Adipose tissue (tissue), 3 donors: ENCODE measurements around the gene BUD31. TPM values are rescaled to one million over a fixed set of nuclear protein-coding genes. Genes with fewer than 3 reads are reported as not detected.
A peak's percentile ranks its signal among the peaks of the same experiment; 100 is the strongest.

Experiments
- H3K27ac ChIP-seq: one replicate; pipeline ENCODE4 v1.5.1; 2013; ENCODE audit warnings: low read depth, low read length
- WGBS, 3 donors: extraction: QIAGEN DNeasy Blood & Tissue Kit; methylation state at CpG; one replicate each; pipeline ENCODE4 v1.1.7; 2013; 5-methylcytosine and 5-hydroxymethylcytosine counted together
- polyA plus RNA-seq, 3 donors: library from polyadenylated mRNA; stranded (reverse); fragments of 200-250 nt; gene quantifications; one replicate each; pipeline ENCODE4 v1.2.3, GENCODE V29; 2013
- donor health status: healthy with polysubstance abuse.
- donor health status: Bipolar disorder and iron deficiency.
- donor health status: healthy.

The BUD31 gene
- polyA plus RNA-seq = 100 to 1,000 TPM in 1 of 3 donors, 10 to 100 TPM in 2; 58.2 to 105 (median 76.8) TPM

DNA sequence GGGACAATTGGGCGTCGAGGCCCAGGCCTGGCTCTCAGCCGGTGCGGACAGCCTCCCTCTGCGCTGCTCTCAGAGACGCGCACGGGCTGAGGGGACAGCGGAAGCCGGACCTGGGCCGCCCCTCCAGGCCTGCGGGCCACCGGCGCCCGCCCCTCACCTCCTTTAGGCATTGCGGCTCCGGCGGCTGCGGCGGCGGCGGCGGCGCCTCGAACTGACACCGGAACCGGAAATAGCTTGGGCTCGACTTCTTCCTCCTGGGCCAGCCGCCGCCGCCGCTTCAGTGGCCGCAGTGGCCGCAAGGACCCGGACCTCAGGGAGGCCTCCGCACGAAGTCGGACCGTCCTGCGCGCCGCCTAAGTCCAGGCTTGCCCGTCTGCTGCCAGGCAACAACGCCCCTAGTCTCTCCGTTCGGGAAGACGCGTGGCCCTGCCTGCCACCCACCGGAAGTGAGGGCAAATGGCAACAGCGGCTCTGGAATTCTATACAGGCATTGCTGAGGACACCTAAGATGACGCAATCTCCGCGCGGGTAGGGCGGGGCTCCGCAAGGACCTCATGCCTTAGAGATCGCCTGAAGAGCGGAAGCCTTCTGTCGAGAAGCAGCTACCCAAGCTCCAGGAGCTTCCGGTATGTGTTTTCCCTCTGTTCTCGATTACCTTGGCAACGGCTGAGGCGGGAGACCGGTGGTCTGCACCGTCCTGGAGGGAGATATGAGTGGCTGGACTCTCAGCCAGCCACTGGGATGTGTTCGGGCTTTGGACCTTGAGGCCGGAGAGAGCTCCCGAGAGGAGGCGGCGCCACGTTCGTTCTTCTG lies at the start of gene BUD31, which contains the start of gene PDAP1:
BUD31 (plus strand) TSS at position 591 of the 813 bp plus-strand sequence. CDS start 2,124 bp downstream, outside the sequence.
PDAP1 (minus strand) TSS at position 219 of the 813 bp plus-strand sequence; CDS start at position 170, 49 bp downstream.
- 0 to 1% (median 0%) methylated on average over 70 to 72 of the region's 72 CpGs for WGBS, 3 donors
- peak within 1 kb of the TSS; percentile 97 for H3K27ac ChIP-seq

DNA sequence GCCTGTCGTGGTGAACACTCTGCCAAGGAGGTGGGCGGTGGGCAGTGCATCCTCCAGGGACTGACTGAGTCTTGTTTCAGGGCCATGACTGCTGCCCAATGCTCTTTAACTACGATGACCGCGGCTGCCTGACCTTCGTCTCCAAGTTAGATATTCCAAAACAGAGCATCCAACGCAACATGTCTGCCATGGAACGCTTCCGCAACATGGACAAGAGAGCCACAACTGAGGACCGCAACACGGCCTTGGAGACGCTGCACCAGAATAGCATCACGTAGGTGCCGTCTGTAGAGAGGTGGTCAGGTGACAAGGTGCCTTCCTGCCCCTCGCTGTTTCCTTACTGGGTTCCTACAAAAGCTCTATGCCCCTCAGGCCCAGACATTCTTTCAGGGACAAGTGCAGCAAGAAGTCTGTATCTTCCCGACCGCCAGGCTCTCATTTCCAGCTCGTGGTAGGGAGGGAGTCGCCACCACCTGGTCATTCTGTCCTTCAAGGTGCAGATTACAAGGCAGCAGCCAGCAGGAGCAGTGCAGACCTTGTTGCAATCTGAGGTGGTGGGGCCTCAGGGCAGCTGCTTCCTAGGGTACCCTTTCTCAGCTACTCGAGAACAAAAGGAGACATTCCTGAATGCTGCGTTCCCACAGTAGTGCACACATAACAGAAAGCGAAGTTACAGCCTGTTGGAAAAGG lies 49.2 kb upstream of the BUD31 start:
- H3K27ac ChIP-seq = no peak overlapping the region
- 90 to 92% (median 90%) methylated on average over 22 of the region's 22 CpGs for WGBS, 3 donors

DNA sequence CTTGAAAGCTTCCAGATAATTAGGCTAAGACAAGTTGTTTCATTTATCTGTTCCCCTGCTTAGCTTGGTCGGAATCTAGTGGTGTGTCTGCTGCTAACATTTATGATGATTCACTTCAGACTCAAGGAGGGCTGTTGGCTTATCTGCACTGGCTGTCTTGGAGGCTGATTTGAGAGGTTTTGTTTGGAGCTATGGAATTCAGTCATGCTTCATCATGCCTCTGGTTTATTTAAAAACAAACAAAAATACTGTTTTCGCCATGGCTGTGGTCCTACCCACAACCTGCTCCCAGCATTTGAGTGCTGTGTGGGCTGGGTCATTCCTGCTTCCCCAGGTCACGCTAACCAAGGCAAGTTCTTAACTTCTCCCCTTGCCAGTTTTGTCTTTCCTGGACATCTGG lies 46.0 kb upstream of the BUD31 start:
- H3K27ac ChIP-seq = no peak overlapping the region
- WGBS, 3 donors = 85 to 90% (median 85%) methylated on average over 3 of the region's 3 CpGs

DNA sequence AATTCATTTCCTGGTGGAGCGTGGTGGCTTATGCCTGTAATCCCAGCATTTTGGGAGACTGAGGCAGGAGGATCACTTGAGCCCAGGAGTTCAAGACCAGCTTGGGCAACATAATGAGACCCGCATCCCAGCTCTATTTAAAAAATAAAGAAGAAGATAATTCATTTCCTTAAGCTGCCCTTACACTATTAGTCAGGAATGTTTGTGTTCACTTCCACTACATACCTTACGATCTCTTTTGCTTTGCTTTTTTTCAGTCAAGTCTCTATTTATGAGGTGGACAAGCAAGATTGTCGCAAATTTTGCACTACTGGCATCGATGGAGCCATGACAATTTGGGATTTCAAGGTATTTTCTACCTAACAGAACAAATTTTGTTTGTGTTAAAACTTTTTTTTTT lies 45.5 kb upstream of the BUD31 start:
- H3K27ac ChIP-seq = no peak overlapping the region
- WGBS, 3 donors = 95% methylated on average over 5 of the region's 5 CpGs

DNA sequence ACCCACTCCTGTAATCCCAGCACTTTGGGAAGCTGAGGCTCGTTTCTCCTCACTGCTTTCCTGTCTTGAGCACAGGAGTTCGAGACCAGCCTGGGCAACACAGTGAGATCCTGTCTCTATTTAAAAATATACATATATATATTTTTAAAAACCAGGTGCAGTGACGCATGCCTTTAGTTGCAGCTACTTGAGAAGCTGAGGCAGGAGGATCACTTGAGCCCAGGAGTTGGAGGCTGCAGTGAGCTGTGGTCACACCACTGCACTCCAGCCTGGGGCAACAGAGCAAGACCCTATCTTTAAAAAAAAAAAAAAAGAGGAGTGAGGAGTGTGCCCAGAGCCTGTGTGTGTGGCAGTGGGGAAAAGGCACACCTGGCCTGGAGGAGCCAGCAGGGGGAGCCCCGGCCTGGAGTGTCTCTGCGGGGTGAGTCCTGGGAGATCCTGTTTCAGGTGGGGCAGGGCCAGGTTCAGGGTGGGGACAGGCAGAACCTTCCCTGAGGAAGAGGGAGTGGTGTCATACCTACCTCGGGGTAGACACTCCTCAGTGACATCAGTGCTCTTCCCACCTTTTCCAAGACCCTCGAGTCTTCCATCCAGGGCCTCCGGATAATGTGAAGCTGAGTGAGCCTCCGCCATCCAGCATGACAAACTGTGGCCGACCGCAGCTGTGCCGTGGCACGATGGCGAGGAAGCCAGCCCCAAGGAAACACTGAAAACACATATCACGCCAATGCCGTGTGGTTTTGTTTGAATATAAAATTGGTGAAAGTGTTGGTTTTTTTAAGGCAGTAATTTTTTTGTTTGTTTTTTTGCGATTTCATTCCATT lies 43.2 kb upstream of the BUD31 start:
- no peak overlapping the region for H3K27ac ChIP-seq
- 76 to 83% (median 82%) methylated on average over 17 of the region's 17 CpGs for WGBS, 3 donors

DNA sequence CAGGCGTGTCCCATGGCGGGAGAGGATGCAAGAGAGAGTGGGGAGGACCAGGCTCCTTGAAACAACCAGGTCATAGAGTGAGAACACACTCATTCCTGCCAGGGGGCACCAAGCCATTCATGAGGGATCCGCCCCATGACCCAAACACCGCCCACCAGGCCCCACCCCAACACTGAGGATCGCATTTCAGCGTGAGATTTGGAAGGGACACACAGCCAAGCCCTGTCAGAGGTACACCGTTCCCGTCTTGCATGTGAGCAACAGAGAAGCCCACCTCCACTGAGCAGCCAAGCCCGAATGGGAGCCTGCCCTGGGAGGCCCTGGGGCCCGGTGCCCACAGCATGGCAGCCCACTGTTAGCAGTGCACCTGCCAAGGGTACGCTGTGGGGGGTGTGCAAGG lies 42.1 kb upstream of the BUD31 start:
- 82 to 86% (median 84%) methylated on average over 11 of the region's 11 CpGs for WGBS, 3 donors
- H3K27ac ChIP-seq = no peak overlapping the region

DNA sequence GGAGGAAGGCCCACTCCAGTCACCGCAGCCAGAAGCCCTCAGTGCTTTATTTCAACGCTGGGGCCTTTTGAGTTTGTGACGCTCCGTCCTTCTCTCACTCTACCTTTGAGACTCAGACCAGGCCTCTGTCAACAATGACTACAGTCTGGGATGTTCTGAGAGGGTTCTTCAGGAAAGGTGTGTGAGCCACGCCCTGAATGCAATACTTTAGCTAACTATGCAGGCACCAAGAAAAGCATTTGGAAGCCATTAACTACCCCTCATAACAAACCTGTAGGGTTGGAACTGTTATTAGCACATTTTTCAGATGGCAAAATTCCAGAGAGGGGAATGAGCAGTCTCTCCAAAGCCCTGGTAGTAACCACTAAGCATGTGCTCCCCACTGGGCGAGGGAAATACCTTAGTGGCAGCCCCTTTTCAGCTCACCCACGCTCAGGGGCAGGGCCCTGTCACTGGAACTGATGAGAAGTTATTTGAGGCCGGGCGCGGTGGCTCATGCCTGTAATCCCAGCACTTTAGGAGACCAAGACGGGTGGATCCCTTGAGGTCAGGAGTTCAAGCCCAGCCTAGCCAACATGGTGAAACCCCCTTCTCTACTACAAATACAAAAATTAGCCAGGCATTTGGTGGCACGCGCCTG lies 39.9 kb upstream of the BUD31 start:
- WGBS, 3 donors = 95 to 97% (median 95%) methylated on average over 13 of the region's 13 CpGs
- H3K27ac ChIP-seq = no peak overlapping the region

DNA sequence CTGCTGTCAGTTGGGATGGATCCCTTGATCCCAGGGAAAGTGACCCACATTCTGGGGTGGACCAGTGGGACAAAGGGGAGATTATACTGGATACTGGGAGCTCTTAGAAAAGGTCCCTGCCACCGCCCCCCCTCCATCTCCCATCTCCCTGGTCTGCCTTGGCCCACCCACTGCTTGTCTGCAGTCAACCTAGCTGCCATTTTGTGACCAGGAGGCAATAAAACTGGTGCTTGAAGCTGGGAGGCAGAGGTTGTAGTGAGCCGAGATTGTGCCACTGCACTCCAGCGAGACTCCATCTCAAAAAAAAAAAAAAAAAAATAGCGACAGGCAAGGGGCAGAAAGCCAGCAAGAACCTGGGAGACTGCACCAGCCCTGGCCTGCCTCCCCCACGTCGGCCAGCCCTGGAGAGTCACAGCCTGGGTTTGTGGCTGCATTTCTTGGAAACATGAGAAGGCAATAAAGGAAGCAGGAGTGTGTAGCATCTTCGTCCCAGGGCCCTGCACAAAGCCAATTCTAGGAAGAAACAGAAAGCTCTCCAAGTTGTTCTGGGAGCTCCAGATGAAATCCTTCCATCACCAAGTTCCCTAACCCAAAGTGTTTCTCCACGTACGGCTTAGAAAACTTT lies 38.9 kb upstream of the BUD31 start:
- 50 to 69% (median 54%) methylated on average over 8 to 9 of the region's 9 CpGs for WGBS, 3 donors
- no peak overlapping the region for H3K27ac ChIP-seq

DNA sequence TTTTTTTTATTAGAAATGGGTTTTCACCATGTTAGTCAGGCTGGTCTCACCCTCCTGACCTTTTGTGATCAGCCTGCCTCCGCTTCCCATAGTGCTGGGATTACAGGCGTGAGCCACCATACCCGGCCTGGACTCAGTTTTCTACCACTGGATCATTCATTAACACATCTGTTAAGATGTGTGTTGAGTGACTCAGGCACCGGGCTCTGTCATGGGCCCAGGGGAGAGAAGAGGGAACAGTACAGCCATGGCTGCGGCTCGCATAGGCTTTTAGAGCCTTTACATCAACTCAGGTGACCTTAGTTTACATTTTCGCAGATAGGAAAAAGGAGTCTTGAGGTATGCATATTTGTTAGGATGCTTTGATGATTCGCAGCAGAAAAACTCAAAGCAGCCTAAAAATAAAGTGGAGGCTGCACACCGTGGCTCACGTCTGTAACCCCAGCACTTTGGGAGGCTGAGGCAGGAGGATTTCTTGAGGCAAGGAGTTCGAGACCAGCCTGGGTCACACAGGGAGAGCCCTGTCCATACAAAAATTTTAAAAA lies 37.3 kb upstream of the BUD31 start:
- WGBS, 3 donors = 92 to 94% (median 94%) methylated on average over 11 of the region's 11 CpGs
- no peak overlapping the region for H3K27ac ChIP-seq

DNA sequence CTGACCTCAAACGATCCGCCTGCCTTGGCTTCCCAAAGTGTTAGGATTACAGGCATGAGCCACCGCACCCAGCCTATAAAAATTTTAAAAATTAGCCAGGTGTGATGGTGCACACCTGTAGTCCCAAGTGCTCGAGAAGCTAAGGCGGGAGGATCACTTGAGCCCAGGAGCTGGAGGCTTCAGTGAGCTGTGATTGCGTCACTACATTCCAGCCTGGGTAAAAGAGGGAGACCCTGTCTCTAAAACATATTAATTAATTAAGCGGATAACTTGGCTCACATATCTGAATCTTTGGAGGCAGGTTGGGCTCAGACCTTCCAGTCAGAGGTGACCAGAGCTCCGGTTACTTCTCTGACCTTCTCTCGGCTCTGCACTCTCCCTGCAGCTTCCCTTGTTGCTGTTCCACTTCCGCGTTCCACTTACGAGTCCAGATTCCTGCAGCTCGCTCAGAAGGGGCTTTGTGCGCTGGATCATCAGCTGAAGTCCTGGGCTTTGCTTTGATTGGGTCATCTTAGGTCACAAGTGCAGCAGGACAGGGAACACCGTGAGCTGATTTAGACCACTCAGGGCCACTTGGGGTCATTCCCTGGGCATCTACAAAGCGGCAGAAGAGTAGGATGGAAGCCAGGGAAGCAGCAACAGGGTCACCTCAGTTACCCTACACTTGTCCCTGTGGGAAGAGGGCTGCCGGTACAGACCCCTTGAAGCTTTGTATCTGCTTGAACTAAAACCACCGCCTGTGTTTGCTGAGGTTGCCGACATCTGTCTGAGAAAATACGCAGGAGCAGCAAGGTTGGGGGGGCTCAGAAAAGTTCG lies 36.3 kb upstream of the BUD31 start:
- 23 to 71% (median 63%) methylated on average over 21 of the region's 21 CpGs for WGBS, 3 donors
- no peak overlapping the region for H3K27ac ChIP-seq

DNA sequence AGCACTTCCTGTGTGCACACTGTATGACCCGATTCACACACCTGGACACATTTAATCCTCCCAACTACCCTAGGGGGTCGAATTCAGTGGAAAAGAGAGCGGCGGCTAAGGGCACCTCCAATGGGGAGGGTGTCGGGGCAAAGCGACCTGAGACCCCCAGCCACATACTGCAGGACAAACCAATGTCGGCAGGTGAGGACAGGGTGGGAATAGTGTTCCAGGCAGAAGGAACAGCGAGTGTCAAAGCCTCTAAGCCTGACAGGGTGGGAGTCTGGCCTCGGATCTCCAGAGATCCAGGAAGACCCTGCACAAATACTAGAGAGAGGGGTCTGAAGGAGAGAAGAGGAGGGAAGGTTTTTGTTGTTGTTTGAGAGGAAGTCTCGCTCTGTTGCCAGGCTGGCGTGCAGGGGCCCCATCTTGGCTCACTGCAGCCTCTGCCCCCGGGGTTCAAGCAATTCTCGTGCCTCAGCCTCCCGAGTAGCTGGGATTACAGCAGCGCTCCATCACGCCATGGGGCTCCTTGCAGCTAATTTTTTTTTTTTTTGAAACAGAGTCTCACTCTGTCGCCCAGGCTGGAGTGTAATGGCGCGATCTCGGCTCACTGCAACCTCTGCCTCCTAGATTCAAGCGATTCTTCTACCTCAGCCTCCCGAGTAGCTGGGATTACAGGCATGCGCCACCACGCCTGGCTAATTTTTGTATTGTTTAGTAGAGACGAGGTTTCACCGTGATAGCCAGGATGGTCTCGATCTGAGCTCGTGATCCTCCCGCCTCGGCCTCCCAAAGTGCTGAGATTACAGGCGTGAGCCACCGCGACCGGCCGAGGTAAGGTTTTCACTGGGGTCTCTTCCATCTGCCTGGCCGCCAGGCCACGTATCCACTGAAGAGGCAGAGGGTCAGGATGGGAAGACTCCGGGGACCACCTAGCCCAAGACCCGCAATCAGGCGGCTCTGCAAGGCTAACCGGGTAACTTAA lies 35.4 kb upstream of the BUD31 start:
- WGBS, 3 donors = 83 to 87% (median 87%) methylated on average over 40 to 41 of the region's 41 CpGs

DNA sequence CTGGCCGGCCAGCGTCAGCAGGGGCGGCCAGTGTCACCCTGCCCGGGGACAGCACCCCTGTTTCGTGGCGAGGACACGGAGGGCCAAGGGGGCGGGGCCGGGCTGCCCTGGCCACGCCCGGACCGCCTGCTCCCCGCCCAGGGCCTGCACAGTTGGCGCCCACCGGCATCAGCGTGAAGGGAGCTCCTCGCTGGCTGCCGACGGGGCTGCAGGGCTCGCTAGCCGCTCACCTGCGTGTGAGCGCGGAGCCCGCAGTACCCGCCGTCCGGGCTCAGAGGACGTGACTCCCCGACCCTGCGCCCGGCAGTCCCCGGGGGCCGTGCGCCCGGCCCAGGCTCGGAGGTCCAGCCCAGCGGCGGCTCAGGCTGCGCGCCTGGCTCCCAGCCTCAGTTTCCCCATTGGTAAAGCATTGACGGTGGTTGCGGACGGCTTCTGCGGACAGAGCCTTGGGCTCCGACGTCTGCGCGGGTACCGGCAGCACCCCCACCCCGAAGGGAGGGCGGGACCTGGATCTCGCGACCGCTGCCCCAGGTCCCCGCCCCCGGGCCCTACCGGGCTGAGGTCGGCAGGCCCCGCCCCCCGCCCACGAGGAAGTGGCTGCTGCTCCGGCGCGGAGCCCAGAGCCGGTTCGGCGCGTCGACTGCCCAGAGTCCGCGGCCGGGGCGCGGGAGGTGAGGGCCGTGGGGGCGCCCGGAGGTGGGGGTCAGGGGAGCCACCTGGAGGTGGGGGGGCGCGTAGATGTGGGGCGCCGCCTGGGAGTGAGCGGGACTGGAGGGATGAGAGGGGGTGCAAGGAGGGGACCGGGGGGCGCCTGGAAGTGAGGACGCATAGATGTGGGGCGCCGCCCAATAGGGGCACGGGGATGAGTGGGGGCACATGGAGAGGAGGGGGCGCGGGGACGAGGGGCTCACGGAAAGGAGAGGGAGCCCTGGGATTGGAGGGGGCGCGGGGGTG lies 34.4 kb upstream of the BUD31 start, which contains the start of gene ARPC1B:
ARPC1B (plus strand) TSS at position 620 of the 954 bp plus-strand sequence. CDS start 10,985 bp downstream, outside the sequence.
- peak within 1 kb of the TSS; percentile 88 for H3K27ac ChIP-seq
- 1% methylated on average over 75 to 93 of the region's 95 CpGs for WGBS, 3 donors

More for the DNA sequence above, 35.4 kb upstream of the BUD31 start:
- H3K27ac ChIP-seq = no peak overlapping the region

DNA sequence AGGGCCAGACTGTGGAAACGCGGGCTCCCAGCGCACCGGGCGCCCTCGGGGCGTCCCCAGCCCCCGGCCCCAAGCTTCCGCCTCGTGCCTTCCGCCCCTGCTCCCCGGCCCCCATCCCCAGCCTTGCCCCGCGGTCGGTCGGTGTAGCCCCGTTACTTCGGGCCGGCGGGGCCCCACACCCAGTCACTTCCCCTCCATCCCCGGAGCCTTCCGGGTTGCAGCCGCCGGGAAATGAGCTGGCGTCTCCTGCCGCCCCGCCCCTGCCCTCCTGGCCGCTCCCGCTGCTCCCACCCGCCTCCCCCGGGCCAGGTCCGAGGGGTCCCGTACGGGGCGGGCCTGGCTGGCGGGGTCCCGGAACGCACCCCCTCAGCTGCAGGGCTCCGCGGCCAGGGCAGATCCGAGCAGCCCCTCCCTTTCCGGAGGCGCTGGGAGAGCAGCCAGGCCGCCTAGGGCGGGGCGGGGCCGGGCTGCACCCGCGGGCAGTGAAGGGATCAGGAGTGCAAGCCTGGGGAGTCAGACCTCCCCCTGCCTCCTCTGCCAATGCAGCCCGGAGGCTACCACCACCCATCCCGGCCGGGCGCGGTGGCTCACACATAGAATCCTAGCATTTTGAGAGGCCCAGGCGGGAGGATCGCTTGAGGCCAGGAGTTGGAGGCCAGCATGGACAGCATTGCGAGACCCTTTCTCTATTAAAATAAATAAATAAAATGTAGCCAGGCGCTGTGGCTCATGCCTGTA lies 33.5 kb upstream of the BUD31 start:
- 4 to 7% (median 4%) methylated on average over 46 to 58 of the region's 58 CpGs for WGBS, 3 donors
- H3K27ac ChIP-seq = peak overlapping the region; percentile 88

DNA sequence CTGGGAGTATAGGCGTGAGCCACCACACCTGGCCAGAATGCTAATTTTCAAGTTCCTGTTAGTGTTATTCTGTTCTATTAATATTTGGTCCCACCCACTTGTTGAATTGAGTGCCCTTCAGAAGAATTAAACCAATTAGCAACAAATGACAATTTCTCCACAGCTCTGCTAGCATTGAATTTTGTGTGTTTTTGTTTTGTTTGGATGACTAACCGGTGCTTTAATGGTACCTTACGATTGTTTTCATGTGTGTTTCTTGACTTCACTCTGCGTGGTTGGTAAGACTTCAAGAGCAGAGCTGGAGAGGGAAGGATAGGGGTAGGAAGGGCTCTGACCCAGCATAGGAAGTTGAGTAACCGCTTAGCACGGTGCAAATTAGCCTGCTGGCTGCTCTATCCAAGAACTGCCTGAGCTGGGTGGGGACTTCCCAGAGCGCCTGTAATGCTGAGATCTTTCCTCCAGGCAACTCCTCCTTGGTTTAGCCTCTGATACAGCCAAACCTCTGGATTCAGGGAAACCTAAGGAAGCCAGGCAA lies 29.7 kb upstream of the BUD31 start:
- peak overlapping the region; percentile 68 for H3K27ac ChIP-seq
- 7 to 72% (median 14%) methylated on average over 7 of the region's 7 CpGs for WGBS, 3 donors
